ENCODE measurements around the gene ABHD2.
A peak's percentile ranks its signal among the peaks of the same experiment; 100 is the strongest.
"Not testable (repeated sequence)": the region's sequence is repeated elsewhere in the genome, so short reads cannot be mapped to it uniquely, and the experiment has no call there.

Gene ABHD2

DNA sequence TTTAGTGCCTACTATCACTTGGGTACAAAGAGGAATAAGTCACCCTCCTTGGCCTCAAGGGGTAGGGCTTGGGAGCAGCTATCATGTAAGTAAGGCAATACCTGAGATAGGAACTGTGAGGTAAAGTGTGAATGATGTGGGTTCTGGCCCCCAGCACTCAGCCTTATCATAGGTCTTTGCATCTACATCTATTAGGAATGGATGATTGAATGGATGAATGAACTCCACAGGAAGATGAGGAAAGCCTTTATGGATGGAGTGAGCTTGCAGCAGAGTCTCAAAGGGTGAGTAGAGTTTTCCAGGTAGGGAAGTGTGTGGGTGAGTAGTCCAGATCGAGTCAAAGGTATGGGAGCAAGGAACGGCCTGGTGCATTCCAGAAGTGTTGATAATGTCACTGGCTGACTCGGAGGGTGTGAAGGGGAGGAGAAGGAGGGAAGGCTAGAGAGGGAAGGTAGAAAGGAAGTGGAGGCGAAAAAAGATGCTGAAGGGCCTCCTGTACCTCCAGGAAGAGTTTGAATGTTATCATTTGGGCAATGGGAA is 13.1 kb upstream of the ABHD2 start:
- no peak for DNase-seq

DNA sequence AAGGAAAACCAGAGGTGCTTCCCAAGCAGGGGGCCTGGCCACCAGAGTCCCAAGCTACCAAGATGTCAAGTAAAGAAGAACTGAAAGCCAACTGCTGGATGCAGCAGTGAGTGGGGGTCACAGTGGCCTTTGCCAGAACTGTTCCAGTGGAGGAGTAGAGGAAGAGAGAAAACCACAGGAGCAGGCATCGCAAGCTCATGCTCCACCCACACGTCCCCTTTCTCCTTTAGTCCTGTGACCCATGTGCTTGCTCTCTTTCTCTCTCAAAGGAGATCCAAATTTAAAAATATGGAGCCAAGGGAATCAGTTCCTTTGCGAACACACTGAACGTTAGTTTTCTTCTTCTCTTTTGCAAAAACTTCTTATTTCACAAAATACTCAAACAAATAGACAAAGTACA is 12.4 kb upstream of the ABHD2 start:
- no peak for DNase-seq

DNA sequence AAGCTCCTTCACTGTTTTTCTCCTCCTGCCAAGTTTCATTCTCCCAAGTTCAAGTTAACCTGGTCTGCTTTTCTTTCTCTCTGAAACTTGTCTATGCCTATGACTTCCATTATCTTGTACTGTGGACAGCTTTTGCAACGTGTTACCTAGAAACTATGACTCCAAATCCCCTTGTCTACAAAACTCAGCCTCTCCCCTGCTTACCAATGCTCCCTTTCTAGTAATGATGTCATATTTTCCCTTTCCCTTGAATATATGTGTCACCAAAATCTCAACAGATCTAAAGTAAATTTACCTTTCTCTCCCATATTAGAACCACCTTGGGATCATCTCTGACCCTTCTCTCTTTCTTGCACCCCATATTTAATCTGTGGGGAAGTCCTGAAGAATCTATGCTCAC is 10.5 kb upstream of the ABHD2 start:
- peak; percentile 20 for DNase-seq

DNA sequence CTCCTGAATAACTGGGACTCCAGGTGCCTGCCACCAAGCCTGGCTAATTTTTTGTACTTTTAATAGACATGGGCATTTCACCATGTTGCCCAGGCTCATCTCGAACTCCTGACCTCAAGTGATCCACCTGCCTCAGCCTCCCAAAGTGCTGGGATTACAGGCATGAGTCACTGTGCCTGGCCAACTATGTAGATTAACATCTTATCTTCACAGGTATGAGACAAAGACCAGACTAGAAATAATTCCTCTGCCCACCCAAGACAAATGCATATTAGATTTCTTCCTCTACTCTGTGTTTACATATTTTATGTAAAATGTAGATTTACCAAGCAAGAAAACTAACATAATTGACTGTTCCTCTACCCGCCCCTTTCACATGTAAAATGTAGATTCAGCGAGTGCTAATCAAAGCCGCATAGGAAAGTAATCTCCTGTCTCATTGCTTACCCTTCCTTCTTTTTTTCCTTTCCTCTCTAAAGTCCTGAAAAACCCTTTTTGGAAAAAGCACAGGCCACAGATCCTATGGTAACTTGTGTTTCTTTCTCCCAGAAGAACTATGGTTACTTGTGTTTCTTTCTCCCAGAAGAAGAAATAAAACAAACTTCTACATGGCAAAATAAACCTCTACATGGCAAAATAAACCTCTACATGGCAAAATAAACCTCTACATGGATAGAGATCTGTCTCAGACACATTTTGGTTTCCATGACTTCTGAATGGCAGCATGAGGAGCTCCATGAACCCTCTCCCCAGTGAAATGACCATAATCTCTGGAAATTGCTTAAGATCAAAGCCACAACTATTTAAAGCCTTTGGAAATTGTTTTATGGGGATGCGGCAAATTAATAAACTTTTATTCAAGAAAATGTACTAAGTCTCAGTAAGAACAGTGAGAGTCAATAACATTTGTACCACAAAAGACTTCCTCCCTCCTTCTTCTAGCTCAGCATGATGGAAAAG is 9.1 kb upstream of the ABHD2 start:
- DNase-seq: no peak

DNA sequence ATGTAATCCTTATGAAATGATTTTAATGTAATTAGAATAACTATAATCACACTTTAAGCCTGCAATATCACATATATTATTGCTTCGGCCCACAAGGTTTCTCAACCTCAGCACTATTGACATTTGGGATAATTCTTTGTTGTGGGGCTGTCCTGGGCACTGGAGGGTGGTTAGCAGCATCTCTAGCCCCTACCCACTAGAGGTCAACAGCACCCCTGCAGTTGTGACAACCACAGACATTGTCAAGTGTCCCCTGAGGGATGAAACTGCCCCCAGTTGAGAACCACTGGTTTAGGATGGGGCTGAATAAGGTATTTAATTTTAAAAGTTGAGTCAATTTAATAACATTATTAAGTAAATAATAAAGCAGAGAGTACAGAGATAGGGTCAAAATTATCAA is 6.4 kb upstream of the ABHD2 start:
- no peak for DNase-seq

DNA sequence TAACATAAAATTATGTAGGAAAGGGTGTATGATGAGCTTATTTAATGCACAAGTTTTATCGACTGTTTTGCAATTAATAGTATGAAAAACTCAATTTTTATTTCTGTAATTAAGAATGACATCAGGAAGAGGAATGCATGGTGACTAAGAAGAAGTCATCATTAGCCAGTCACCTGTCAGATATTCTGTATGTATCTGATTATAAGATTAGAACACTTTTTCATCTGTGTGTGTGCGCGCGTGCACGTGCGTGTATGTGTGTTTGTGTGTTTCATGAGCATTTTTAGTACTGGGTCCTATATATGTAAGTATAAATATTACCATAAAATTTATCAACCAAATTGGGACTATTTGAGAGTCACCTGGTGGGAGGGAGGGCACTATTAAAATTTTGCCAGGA is 5.0 kb upstream of the ABHD2 start:
- no peak for DNase-seq

DNA sequence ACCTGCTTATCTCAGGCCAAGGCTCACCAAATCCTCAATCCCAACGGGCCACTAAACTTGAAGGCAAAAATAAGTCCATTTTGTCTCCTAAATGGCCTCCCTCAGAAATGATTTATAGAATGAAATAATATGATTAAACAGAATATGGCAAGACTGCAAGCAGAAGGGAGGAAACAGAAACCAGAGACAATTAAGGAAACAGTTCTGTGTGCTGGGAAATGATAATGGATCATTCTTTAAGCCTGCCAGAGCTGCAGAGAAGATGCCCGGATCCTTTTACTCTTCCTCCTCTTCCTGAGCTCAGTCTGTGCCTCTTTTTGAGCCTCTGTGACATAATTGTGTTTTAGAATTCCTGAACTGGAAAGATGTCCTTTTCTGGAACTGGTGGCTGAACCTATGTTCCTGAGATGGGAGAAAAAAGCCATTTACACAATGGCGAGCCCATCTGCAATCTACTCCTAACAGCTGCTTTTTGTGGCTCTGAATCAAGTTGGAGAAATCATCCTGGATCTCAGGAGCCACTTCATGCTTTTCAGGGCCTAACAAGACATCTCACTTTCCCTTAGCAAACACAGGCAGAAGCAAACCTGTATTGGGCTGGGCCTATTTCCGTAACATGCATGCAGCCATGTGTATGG is 2.8 kb upstream of the ABHD2 start:
- DNase-seq: no peak

DNA sequence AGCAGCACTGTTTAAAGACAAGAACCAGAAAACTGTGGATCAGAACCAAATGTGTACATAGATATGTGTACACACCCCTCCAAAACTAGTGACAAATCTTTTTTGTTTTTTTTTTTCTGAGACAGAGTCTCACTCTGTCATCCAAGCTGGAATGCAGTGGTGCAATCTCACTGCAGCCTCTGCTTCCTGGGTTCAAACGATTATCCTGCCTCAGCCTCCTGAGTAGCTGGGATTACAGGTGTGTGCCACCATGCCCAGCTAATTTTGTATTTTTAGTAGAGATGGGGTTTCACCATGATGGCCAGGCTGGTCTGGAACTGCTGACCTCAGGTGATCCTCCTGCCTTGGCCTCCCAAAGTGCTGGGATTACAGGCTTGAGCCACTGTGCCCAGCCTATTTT is 2.3 kb upstream of the ABHD2 start:
- DNase-seq: not testable (repeated sequence)

DNA sequence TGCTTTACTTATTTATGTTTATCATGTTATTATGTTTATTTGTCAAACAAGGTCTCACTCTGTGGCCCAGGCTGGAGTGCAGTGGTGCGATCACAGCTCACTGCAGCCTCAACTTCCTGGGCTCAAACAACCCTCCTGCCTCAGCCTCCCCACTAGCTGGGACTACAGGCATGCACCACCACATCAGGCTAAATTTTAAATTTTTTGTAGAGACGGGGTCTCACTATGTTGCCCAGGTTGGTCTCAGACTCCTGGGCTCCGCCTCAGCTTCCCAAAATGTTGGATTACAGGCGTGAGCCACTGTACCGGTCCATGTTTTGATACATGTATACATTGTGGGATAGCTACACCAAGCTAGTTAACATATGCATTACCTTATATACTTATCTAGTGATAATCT is 1.9 kb upstream of the ABHD2 start:
- not testable (repeated sequence) for DNase-seq

DNA sequence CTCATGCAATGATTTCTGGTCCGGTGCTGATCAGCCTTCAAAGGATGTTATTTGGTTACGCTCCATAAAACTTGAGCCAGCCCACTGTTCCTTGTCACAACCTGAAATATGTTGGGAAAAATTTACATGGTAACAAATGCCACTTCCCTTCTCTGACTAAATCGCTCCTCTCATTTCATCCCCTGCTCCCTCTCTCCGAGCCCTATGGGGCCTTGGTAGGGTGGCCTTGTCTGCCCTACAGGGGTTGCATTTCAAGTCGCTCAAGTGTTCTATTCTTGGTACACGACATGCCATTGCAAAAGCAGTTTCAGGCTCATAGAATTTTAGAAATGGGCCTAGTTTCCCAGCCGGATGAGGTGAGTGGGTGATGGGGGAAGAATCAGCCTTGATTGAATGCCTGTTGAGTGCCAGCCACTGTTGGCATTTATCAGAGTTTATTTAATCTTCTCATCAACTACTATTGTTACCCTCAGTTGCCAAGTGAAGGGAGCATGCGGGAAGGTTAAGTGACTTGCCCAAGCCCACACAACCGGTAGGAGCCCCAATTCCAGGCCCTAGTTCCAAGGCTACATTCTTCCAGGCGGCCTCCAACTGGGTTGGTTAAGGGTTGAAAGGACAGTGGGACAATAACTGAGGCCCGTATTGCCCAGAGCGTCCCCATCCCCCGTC is 961 bp upstream of the ABHD2 start:
- DNase-seq: no peak

DNA sequence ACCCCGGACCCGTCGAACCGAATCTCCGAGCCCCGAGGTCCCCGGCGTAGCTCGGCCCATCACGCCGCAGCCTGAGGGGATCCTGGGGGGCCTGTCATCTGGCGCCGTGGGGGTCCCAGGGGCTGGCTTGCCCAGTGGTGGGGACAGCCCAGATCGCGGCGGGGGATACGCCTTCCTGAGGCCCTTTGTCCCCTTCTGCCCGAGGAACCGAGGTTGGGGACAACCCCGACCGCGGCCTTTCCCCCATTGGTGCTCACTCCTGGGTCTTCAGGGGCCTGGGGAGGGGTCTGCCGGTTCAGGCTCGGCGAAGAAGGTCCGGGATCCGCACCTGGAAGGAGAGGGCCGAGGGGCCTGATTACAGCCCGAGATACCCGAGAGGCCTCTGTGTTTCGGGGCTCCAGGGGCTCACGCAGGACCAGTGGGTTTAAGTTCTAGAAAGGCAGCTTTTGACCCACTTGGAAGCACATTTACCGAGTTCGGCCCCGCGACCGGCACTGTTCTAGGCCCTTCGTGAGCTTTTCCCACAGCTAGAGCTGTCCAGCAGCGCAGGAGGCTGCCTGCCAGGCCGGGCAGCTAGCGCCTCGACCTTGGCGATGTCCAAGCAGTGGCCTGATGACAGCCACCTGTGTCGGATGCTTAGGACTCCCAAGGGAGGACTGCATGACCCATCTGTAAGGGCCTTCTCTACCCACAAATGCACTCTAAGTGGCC is 504 bp downstream of the ABHD2 start:
- no peak for DNase-seq

DNA sequence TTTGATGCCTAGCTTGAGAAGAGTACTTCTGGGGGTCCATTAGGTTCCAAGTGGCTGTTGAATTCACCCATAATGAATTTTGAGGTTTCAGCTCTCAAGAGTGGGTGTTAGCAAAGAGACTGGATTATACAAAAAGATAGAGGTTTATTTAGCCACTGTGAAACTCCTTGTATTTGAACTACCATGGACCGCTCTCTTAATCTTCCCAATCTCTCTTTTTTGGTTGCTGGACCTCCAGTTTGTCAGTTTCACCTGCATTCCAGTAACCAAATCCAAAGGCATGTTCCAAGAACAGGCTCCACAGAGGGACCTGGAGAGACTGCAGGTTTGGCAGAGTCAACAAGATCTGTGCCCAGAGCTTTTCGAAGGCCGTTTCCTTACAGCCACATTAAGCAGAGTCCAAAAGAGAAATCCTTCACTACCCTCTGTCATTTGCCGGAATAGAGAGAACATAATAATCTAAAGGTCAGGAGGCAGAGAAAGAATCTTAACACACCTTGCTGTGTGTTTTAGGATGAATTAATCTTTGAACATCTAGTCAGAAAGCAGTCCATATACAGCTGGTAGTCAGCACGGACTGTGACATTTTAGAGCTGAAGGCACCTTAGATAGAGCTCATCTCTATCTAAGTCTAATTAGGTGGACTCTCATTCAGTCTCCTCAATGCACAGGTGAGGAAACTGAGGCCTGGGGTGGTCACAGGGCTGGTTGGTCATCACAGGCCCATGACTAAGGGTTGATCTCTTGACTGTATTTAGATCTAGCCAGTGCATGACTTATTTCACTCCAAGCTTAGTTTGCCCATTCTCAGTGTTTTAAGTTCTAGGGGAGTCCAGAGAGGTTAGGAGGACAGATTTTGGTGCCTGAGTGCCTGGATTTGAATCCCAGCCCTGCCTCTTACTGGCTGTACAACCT is 1.3 kb downstream of the ABHD2 start:
- DNase-seq: peak; percentile 17

DNA sequence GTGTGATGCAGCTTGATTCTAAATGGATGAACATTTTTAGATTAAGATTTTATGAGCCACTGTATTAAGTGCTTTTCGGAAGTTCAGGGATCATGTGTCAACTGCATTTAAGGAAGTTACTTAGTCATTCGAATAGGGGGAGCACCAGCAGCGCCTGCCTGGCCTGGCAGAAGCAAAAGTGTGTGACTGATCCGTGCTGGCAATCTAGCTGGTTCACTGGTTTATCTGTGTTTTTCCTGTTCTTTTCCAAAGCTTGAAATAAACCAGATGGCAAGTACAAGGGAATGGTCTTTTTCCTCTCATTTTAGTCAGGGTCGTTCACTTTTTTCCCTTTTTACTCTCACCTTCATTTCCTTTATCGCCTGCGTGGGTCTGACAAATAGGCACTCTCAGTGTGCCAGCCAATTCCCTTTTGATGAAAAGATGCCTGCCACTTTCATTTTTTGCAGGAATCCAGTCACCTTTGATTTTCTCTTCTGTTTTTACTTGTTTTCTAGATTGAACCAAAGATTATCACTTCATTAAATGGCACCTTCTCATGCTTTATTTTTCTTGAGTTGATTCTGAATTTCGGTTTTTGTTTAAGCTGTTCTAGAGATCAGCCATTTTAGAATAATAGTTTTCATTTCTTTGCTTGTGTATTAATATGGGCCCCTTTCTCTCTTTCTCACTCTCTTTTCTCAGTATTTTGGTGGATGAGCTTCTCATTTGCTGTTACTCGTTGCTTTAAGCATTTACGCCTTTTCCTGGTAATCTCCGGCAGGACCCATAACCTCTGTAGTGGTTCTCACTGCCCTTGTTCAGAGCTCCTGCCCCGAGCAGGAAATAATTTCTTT is 2.8 kb downstream of the ABHD2 start:
- peak; percentile 60 for DNase-seq

DNA sequence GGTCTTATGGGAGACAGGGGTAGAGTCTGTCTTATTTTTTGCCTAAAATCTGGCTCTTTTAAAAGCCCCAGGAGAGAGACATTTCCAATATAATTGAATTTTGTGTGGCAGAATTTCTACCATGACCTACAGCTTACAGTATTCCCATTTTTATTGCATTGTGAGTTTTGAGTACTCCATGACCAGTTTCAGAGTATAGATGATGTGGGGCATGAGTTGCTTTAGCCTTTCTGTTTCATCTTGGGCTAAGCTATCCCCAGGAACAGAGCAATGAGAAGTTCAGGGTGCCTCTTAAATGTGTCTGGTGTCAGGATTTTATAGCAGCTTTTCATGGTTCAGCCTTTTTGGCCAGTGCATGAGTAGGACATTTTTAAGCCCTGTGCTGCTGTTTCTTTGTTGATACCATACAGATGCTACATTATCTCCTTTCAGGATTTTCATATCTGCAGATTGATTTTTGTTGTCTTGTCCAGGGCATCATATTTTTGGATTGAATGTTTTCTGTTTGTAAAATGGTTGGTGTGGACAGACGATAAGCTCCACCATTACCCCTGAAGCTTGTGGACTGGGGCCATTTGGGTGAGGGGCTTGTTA is 3.5 kb downstream of the ABHD2 start:
- DNase-seq: no peak

DNA sequence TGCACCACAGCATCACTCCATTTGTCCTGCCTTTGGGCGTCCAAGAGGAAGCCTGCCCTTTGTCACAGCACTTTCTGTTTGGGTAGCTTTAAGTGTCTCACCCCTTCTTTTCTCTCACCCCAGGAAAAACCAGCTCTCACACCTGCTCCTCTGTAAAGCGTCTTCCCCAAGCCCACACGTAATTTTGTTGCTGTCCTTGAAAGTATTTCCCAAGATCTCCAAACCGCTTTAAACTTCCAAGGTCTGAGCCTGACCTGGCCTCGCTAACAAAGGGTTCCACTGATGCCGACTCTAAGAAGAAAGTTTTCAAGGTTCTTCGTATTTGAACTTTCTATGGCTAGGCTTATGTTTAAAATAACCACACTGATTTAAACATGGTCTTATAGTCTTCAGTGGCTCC is 5.3 kb downstream of the ABHD2 start:
- no peak for DNase-seq

DNA sequence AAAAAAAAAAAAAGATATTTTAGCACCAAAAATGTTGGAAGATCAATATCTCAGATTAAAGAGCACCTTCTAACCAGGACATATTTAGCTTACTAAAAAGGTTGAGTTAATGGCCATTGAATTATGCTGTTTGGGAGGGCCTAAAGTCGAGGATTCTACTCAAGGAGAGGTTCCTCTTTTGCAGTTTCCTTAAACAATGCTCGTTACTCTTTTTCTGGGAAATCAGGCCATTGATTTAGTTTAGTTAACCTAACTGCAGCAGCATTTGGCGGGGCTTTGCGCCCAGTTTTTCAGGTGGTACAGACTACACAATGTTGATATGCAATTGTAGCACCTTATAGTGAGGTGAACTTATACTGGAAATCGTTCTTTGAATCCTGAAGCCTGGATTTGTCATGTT is 6.8 kb downstream of the ABHD2 start:
- no peak for DNase-seq

DNA sequence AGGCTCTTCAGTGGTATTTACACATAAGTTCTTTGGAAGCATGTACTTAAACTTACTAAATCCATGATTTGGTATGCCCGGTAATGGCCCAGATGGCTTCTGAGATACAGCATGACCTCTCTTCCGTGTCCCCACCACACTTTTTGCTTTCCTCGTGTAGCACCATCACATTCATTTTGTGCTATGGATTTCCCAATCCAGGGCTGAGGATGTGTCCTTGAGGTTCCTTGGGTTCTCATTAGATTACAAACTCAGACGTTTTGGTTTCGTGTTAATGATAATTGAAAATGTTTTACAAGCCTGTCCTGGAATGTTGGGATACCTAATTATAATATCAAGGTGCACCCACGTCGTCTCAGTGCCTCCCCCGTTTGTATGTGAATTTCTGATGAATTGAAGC is 7.3 kb downstream of the ABHD2 start:
- no peak for DNase-seq

DNA sequence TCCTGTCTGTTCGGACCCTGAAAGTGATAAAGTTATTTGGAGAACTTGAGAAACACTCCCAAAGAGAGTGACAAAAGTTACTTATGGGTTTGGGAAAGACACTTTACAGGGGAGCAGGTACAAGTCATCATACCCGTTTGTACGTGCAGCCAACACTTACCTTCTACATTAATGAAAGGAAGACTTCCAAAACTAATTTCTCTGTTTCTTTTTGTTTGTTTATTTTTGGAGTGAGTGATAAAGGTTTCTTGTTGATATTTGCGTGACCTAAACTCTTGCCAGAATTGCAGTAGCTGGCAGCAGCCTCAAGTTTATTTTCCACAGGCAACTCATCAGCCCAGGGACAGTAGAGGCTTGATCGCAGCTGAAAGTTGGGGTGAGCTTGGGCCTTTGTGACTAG is 8.4 kb downstream of the ABHD2 start:
- DNase-seq: no peak

DNA sequence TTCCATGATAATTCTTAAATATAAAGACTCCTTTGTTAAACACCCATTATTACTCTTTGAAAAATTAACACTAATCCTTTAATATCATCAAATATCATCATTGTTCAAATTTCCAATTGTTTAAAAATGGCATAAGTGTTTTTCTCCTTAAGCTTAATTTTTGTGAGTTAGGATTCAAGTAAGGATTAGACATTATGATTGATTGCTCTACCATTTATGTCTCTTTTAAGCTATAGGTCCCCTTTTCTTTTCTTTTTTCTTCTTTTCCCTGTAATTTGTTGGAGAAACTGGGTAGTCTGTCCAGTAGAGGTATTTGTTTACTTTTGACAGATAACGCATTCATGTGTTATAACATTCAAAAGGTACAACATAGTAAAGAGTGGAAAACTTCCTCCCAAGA is 9.1 kb downstream of the ABHD2 start:
- DNase-seq: no peak

DNA sequence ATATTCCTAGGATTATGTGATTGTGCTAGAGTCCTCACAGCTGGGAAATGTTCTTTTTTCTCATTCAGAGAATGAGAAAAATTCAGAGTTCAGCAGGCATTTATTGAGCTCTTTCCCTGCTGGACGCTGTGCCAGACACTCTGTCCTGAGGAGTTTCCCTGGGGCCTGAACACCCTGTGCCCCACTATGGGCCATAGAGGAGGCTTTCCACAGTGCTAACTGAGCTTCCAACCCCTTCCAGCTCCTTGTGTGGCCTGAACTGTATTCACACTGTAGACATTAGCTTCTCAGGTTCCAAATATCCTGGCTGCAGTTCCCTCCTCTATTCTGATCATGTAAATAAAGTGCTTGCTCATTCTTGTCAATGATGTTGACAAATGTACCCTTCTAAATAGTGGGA is 10.0 kb downstream of the ABHD2 start:
- DNase-seq: no peak

DNA sequence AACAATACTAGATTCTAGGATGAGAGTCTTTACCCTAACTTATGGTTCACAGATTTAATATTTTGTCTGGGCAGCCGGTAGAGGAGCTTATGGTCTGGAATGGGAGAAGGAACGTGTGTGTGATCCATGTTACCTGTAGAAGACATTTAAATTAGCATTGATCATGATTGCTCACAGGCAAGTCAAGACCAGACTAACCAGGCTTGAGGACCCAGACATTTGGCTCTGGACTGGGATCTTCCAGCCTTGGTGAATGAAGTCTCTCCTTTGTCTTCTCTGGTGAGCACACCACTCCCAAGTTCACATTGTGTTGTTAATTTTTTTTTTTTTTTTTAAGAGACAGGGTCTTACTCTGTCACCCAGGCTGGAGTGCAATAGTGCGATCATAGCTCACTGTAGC is 11.7 kb downstream of the ABHD2 start:
- DNase-seq: no peak
